Esophagus muscularis mucosa (tissue), 4 donors: ENCODE data around the gene TNF. TPM values are rescaled to one million over a fixed set of nuclear protein-coding genes. Genes with fewer than 3 reads are reported as not detected.

Source experiments
- DNase-seq: peaks from one replicate; pipeline ENCODE4 v3.0.0-alpha.2; 2017; ENCODE audit errors: extremely low spot score
- H3K27ac ChIP-seq, 4 donors: fragments of 200-600 bp; sonication (generic); replicated peaks in 1 of 4; 1 replicate in 3 of 4; 2 replicates in 1 of 4; pipeline ENCODE4 v1.5.1; 2016 to 2019; ENCODE audit warnings: mild to moderate bottlenecking in 1 of 4
- H3K27me3 ChIP-seq, 4 donors: fragments of 200-600 bp; sonication (generic); one replicate each; pipeline versions ENCODE4 v1.5.1 to v1.6.0; 2016 to 2019
- H3K36me3 ChIP-seq, 4 donors: fragments of 200-600 bp; sonication (generic); one replicate each; pipeline ENCODE4 v1.5.1; 2016 to 2019
- H3K4me1 ChIP-seq, 4 donors: fragments of 200-600 bp; sonication (generic); one replicate each; pipeline ENCODE4 v1.5.1; 2016 to 2019
- H3K4me3 ChIP-seq, 4 donors: fragments of 200-600 bp; sonication (generic); 1 replicate in 2 of 4; 2 replicates in 2 of 4; pipeline ENCODE4 v1.5.1; 2016 to 2019; ENCODE audit warnings: mild to moderate bottlenecking in 4 of 4, moderate library complexity in 1 of 4
- H3K9me3 ChIP-seq, 4 donors: fragments of 200-600 bp; sonication (generic); 1 replicate in 3 of 4; 2 replicates in 1 of 4; pipeline ENCODE4 v1.5.1; 2016 to 2019
- CTCF ChIP-seq, 3 experiments: fragments of 200-600 bp in 2 of 3; fragments of 450-650 bp in 1 of 3; sonication (generic) in 2 of 3; IDR thresholded peaks; one replicate each; pipeline ENCODE4 v1.5.1; 2017 to 2019; ENCODE audit warnings: antibody characterized with exemption in 3 of 3, mild to moderate bottlenecking in 2 of 3, moderate library complexity in 1 of 3
- EP300 ChIP-seq: sonication (generic); formaldehyde crosslinking; IDR thresholded peaks from one replicate; pipeline ENCODE4 v1.6.1; 2017; ENCODE audit warnings: antibody characterized with exemption
- POLR2A ChIP-seq: fragments of 450-650 bp; IDR thresholded peaks from one replicate; pipeline ENCODE4 v1.6.1; 2017; ENCODE audit warnings: antibody characterized with exemption, moderate library complexity, mild to moderate bottlenecking, low read depth
- POLR2AphosphoS5 ChIP-seq, 2 donors: sonication (generic); formaldehyde crosslinking; IDR thresholded peaks; one replicate each; pipeline ENCODE4 v1.6.1; 2017; ENCODE audit warnings: antibody characterized with exemption in 2 of 2
- WGBS: methylation state at CpG from one replicate; pipeline ENCODE4 v1.1.5; 2018; 5-methylcytosine and 5-hydroxymethylcytosine counted together
- intact Hi-C: fragments of 100-400 bp; cut with DNase I; formaldehyde crosslinking; loops from one replicate; pipeline ENCODE4 v1.15.1; 2023
- total RNA-seq, 4 donors: library from RNA; depleted of rRNA; stranded (reverse); fragments of >200 nt; gene quantifications; one replicate each; pipeline versions ENCODE4 v1.1.0 to v1.2.1, GENCODE V29; 2016

Gene TNF
- total RNA-seq, 4 donors from 2014 or later, result 0.17 to 1.5 TPM; not detected in 2

- 9% methylated on average over 11 of the region's 11 CpGs for WGBS
- intact Hi-C loops, result loop anchor here (1.0 to 5.0 kb wide), 2 partner anchors 36 to 52 kb away; partner anchors contain the start of gene LTB
- Histone ChIP-seq H3K36me3 (peaks cover 9 to 26% (median 21%) of the 10 kb centered on the region in 4 donors), H3K4me1 (peaks cover 20 to 54% (median 48%) of the 10 kb centered on the region in 4 donors), H3K4me3 (peak within 1 kb of the TSS; percentile 49 to 60 (median 54)), H3K27ac (peak within 1 kb of the TSS; percentile 82 to 86 (median 84)), H3K9me3 (no peaks in the 10 kb centered on the region), H3K27me3 (no peaks in the 10 kb centered on the region)
- peak; percentile 98 for DNase-seq
- TF ChIP-seq POLR2A (no peak), EP300 (no peak), CTCF (IDR thresholded peaks at IDR 0.05) (peak; percentile 96 to 99 (median 99)), POLR2AphosphoS5 (IDR thresholded peaks at IDR 0.05) (peak; percentile 29 to 77)
Measured at GRCh38 chr6:31546339-31546957, 28.9 kb upstream of the TNF start, which contains the start of gene ATP6V1G2. Gene ATP6V1G2, minus strand, starts transcription at chr6:31546608. Its CDS starts 49 bp downstream, at chr6:31546559.

GRCh38 chr6:31546958-31547726, 28.2 kb upstream of the TNF start, which contains the start of gene NFKBIL1:
Gene NFKBIL1, plus strand, starts transcription at chr6:31547608. Its CDS starts 87 bp downstream, at chr6:31547695.
- Histone ChIP-seq H3K4me3 (peak within 1 kb of the TSS; percentile 49 to 60 (median 54)), H3K27ac (peak within 1 kb of the TSS; percentile 82 to 86 (median 84)), H3K36me3 (peaks cover 9 to 32% (median 25%) of the 10 kb centered on the region in 4 donors), H3K9me3 (no peaks in the 10 kb centered on the region), H3K27me3 (no peaks in the 10 kb centered on the region), H3K4me1 (peaks cover 20 to 54% (median 50%) of the 10 kb centered on the region in 4 donors)
- peak; percentile 99 for DNase-seq
- WGBS, result 1% methylated on average over 25 of the region's 25 CpGs
- TF ChIP-seq POLR2A (no peak), POLR2AphosphoS5 (IDR thresholded peaks at IDR 0.05) (peak; percentile 87 to 98), EP300 (no peak), CTCF (IDR thresholded peaks at IDR 0.05) (no peak)
- intact Hi-C loops, result loop anchor here (1.0 to 5.0 kb wide), 2 partner anchors 35 to 51 kb away; partner anchors contain the start of gene LTB

- Histone ChIP-seq H3K27me3 (no peaks in the 10 kb centered on the region), H3K9me3 (no peaks in the 10 kb centered on the region), H3K36me3 (peaks cover 9 to 39% (median 28%) of the 10 kb centered on the region in 4 donors), H3K4me3 (peak overlapping the region; percentile 49 to 60 (median 54)), H3K27ac (peak overlapping the region; percentile 82 to 86 (median 84)), H3K4me1 (peaks cover 15 to 47% (median 44%) of the 10 kb centered on the region in 4 donors)
- intact Hi-C loops, result loop anchor here (5.0 kb wide), 1 partner anchor 34 kb away; the partner anchor contains the start of gene LTB
- 76% methylated on average over 22 of the region's 24 CpGs for WGBS
- no peak for TF ChIP-seq EP300
- no peak for TF ChIP-seq POLR2A
- TF ChIP-seq CTCF (IDR thresholded peaks at IDR 0.05), result no peak
- TF ChIP-seq POLR2AphosphoS5 (IDR thresholded peaks at IDR 0.05), result no peak
- no peak for DNase-seq
Measured at GRCh38 chr6:31547727-31548543, 27.4 kb upstream of the TNF start.

GRCh38 chr6:31548544-31548873, 26.9 kb upstream of the TNF start:
- Histone ChIP-seq H3K27me3 (no peaks in the 10 kb centered on the region), H3K4me3 (peak overlapping the region; percentile 49 to 60 (median 54)), H3K27ac (peak overlapping the region; percentile 82 to 86 (median 84)), H3K9me3 (no peaks in the 10 kb centered on the region), H3K36me3 (peaks cover 9 to 45% (median 31%) of the 10 kb centered on the region in 4 donors), H3K4me1 (peaks cover 12 to 45% (median 40%) of the 10 kb centered on the region in 4 donors)
- 95% methylated on average over 2 of the region's 2 CpGs for WGBS
- no peak for DNase-seq
- intact Hi-C loops, result loop anchor here (5.0 kb wide), 1 partner anchor 34 kb away; the partner anchor contains the start of gene LTB
- no peak for TF ChIP-seq EP300
- TF ChIP-seq POLR2A, result no peak
- no peak for TF ChIP-seq CTCF (IDR thresholded peaks at IDR 0.05)
- no peak for TF ChIP-seq POLR2AphosphoS5 (IDR thresholded peaks at IDR 0.05)
